Fibroblast of villous mesenchyme (primary cell): Measurements from ENCODE around the gene HSPA4. TPM values are rescaled to one million over a fixed set of nuclear protein-coding genes. Genes with fewer than 3 reads are reported as not detected.
A peak's percentile ranks its signal among the peaks of the same experiment; 100 is the strongest.

Experiments used
- DNase-seq: peaks from one replicate; pipeline ENCODE4 v3.0.0-alpha.2; 2010; ENCODE audit warnings: low read depth
- H3K4me3 ChIP-seq: 2 replicates; pipeline ENCODE4 v1.5.1; 2011; ENCODE audit warnings: low read depth, mild to moderate bottlenecking, low read length
- total RNA-seq: library from RNA; depleted of rRNA; stranded (reverse); fragments of >200 nt; gene quantifications from 2 replicates; pipeline ENCODE4 v1.2.3, GENCODE V29; 2012
- TF ChIP-seq, protein P1 (sequence below): IDR thresholded peaks from 2 replicates; pipeline ENCODE4 v1.5.1; 2012; ENCODE audit warnings: low read depth, mild to moderate bottlenecking, low read length; ENCODE audit not compliant: insufficient read depth

HSPA4 gene
- total RNA-seq, 1 donor: 187 TPM

DNA sequence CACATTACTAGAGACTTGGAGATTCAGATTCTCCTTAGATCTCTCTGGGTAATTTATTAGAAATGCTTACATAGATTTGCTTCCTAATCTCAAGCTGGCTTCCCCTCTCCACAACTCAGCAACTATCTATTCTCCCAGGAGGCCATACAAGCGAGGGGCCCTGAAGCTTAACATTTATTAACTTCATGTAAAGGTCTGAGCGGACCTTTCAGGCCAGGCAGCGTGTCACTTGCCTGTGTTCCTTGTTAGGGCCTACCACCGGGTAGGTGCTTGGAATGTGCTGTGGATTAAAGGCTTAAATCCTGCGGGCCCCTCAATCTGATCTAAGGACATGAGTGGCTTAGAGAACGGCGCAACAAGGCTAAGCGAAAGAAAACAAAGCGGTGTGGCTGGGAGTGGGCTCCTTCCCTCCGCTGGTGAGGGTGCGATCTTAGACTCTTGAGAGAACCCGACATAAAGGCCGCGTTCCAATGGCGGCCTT is 712 bp upstream of the HSPA4 start:
- TF ChIP-seq, protein P1, sequence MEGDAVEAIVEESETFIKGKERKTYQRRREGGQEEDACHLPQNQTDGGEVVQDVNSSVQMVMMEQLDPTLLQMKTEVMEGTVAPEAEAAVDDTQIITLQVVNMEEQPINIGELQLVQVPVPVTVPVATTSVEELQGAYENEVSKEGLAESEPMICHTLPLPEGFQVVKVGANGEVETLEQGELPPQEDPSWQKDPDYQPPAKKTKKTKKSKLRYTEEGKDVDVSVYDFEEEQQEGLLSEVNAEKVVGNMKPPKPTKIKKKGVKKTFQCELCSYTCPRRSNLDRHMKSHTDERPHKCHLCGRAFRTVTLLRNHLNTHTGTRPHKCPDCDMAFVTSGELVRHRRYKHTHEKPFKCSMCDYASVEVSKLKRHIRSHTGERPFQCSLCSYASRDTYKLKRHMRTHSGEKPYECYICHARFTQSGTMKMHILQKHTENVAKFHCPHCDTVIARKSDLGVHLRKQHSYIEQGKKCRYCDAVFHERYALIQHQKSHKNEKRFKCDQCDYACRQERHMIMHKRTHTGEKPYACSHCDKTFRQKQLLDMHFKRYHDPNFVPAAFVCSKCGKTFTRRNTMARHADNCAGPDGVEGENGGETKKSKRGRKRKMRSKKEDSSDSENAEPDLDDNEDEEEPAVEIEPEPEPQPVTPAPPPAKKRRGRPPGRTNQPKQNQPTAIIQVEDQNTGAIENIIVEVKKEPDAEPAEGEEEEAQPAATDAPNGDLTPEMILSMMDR: no peak
- peak overlapping the region; percentile 96 for H3K4me3 ChIP-seq
- DNase-seq: no peak

DNA sequence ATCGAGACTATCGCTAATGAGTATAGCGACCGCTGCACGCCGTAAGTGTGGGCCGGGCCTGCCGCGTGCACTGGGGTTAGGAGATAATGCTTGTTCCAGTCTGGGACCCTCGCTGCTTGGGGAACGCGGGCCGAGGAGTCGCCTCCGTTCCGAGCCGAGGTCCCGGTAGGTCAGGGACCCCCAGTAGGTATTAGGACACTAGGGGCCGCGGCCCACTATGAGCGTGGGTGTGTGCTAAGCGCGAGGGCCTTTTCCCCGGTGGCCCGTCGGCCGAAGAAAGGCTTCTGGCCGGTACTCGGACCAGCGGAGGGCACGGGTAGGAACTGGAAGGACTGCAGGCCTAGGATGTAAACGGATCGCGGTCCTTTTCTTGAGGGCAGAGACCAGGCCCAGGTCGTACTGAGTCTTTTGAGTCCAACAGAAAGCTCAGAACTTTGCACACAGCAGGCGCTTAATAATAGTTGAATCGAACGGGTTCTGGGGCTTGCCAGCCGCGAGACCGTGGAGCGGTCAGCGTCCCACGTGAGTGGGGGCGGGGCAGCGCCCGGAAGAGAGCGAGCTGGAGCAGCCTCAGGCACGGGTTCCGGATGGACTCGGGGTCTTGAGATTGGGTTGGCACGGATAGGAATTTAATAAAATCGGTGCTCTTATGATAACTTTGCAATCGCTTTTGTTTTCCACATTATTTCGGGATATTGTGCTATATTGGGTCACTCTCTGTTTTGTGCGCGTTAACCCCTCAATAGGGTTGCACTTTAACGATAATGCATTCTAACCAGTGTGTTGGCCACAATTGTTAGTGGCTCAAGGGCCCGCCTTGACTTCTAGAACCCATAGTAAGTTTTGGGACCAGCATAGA is 733 bp downstream of the HSPA4 start:
- DNase-seq: peak; percentile 67

DNA sequence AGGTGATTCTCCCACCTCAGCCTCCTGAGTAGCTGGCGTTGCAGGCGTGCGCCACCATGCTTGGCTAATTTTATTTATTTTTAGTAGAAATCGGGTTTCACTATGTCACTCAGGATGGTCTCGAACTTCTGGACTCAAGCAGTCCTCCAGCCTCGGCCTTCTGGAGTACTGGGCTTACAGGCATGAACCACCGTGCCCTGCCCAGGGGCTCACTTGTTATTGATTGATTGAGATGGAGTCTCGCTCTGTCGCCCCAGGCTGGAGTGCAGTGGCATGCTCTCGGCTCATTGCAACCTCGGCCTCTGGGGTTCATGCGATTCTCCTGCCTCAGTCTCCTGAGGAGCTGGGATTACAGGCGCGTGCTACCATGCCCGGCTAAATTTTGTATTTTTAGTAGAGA is 1.6 kb downstream of the HSPA4 start:
- TF ChIP-seq, protein P1: no peak
- no peak for DNase-seq
- H3K4me3 ChIP-seq: peak overlapping the region; percentile 96

More for the DNA sequence above, 733 bp downstream of the HSPA4 start:
- TF ChIP-seq, protein P1: no peak
- peak overlapping the region; percentile 96 for H3K4me3 ChIP-seq

DNA sequence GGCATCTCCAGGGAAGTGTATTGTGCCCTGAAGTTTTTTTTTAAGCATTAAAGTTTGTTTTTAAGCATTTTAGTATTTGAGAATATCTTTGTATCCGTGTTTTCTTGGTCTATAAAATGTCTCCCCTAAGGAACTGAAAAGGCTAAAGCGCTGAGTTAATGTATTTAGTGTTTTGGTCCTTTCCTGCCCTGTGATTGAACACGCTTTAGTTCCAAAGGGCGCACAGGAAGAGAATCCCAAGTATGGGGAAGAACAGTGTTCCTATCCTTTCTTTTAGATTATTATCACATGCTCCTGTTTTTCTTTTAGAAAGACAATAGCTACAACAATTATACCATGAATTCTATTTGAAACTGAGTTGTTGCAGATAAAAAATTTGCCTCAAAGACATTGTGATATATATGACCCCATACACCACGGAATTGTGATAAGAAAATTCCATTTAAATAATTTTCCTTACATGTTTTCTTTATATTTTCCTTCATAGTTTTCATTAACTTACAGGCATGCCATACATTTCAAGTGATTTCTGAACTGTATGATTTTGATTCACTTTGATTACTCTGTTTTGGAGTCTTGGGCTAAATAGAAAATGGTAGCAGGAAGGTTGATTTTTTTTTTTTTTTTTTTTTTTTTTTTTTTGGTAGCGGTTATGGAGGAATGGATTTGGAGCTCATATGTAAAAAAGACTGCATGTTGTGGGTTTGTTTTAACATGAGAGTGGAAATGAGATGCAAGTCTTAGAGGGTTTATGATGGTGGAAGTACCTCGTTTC is 3.1 kb downstream of the HSPA4 start:
- H3K4me3 ChIP-seq: no peak overlapping the region
- no peak for DNase-seq
- TF ChIP-seq, protein P1: no peak

DNA sequence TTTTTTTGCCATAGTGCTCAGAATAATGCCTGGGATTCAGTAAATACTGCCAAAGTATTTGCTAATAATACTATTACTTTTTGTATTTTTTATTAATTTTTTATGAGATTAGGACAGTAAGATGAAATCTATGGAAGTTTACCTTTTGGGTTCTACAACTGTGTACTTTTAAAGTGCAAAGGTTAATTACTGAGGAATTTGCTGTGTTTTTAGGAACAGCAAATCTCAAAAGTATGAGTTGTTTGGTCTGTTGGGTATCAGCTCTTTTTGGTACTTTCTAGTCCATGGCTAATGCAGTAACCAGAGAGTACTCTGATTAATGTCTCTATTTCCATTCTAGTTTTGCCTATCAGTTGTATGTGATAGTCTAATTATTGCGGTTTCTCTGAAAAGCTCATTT is 5.1 kb downstream of the HSPA4 start:
- no peak for DNase-seq
- no peak overlapping the region for H3K4me3 ChIP-seq
- TF ChIP-seq, protein P1: no peak

DNA sequence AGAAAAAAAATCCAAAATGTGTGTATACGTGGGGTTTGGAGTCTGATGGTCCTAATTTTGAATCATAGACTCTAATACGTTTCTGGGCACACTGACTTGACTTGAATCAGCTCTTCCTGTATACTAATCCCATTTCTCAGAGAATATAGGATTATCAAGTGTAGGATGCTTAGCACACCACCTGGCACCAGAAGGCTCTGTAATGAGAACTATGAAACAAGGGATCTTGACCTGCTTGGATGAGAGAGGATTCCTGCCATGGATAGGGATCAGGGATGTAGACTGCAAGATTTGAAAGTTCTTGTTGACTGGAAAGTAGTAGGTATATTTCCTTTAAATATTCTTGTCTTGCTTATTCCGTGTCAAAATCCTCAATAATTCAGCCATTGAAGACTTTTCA is 7.8 kb downstream of the HSPA4 start:
- H3K4me3 ChIP-seq: no peak overlapping the region
- DNase-seq: no peak
- TF ChIP-seq, protein P1: no peak
